K562 (cell line): ENCODE results near the gene SHROOM3. TPM values are rescaled to one million over a fixed set of nuclear protein-coding genes. Genes with fewer than 3 reads are reported as not detected.

Source experiments
- ATAC-seq: fragments of 200-7000 bp; cut with Tn5 transposase; 3 replicates; pipeline ENCODE4 v1.9.1; 2020; ENCODE audit warnings: moderate library complexity
- BruUV-seq: library from RNA; stranded (reverse); fragments of 400-500 nt; replicated peaks from 2 replicates; lab custom pipeline; 2021; lab: Mats Ljungman, UMichigan
- CTCF ChIA-PET: fragments of 300-600 bp; formaldehyde crosslinking; extraction: SDS; loops from one replicate; lab custom pipeline; 2021; ENCODE audit warnings: low intra/inter-chr PET ratio; lab: Yijun Ruan, JAX
- POLR2A ChIA-PET: fragments of 300-600, 350-650 bp; sonication (Branson Sonifier 250); formaldehyde crosslinking; extraction: SDS; loops from one replicate; lab custom pipeline; 2021; ENCODE audit warnings: antibody characterized with exemption, inconsistent platforms; lab: Yijun Ruan, JAX
- DNase-seq, 4 experiments: peaks; one replicate each; pipeline versions ENCODE4 v3.0.0 to v3.0.0-alpha.2; 2011 to 2018; ENCODE audit warnings: low spot score in 3 of 4, mixed read lengths in 3 of 4; ENCODE audit errors: extremely low read depth in 1 of 4
- FAIRE-seq: peaks from 2 replicates; lab custom pipeline; 2011; peaks lifted over from hg19 to GRCh38; lab: Jason Lieb, UNC
- H2AFZ ChIP-seq: 2 replicates; pipeline ENCODE4 v1.6.0; 2011; ENCODE audit warnings: low read depth, low read length, control low read depth, inconsistent platforms
- H3K27ac ChIP-seq: fragments of 200-600 bp; 3 replicates; pipeline ENCODE4 v1.8.0; 2011; ENCODE audit warnings: low read depth, mild to moderate bottlenecking, control low read depth, inconsistent platforms, low read length, moderate library complexity, mixed read lengths; ENCODE audit errors: extremely low read depth
- H3K27me3 ChIP-seq, 2 experiments: fragments of 300-600 bp in 1 of 2; 2 replicates in 1 of 2; 3 replicates in 1 of 2; pipeline versions ENCODE4 v1.6.0 to v1.8.0; 2011; ENCODE audit warnings: inconsistent platforms in 2 of 2, low read length in 2 of 2, mild to moderate bottlenecking in 1 of 2, mixed read lengths in 1 of 2, moderate library complexity in 1 of 2; ENCODE audit not compliant: control insufficient read depth in 2 of 2, insufficient read depth in 2 of 2
- H3K36me3 ChIP-seq: fragments of 300-600 bp; 3 replicates; pipeline ENCODE4 v1.8.0; 2011; ENCODE audit warnings: mild to moderate bottlenecking, low read length, inconsistent platforms; ENCODE audit not compliant: control insufficient read depth, insufficient read depth
- H3K4me1 ChIP-seq, 2 experiments: fragments of 200-600 bp in 1 of 2; replicated peaks in 1 of 2; 2 replicates in 1 of 2; 3 replicates in 1 of 2; pipeline versions ENCODE4 v1.5.1 to v1.8.0; 2011; ENCODE audit warnings: inconsistent platforms in 2 of 2, low read length in 2 of 2, mild to moderate bottlenecking in 1 of 2, mixed read lengths in 1 of 2, moderate library complexity in 1 of 2; ENCODE audit not compliant: control insufficient read depth in 2 of 2, insufficient read depth in 2 of 2
- H3K4me2 ChIP-seq: 2 replicates; pipeline ENCODE4 v1.6.1; 2011; ENCODE audit warnings: low read length, control low read depth, inconsistent platforms, mixed read lengths; ENCODE audit not compliant: insufficient read depth
- H3K4me3 ChIP-seq: fragments of 200-600 bp; sonication (generic), shearing (Covaris generic); 2 replicates; pipeline ENCODE4 v1.5.1; 2016; ENCODE audit warnings: control low read depth, inconsistent platforms
- H3K79me2 ChIP-seq: fragments of 200-600 bp; 3 replicates; pipeline ENCODE4 v1.8.0; 2011; ENCODE audit warnings: low read length, inconsistent platforms; ENCODE audit not compliant: control insufficient read depth, insufficient read depth
- H3K9ac ChIP-seq, 2 experiments: 2 replicates each; pipeline versions ENCODE4 v1.6.0 to v1.6.1; 2011; ENCODE audit warnings: low read depth in 2 of 2, low read length in 2 of 2, control low read depth in 1 of 2, inconsistent platforms in 1 of 2, mild to moderate bottlenecking in 1 of 2, mixed read lengths in 1 of 2; ENCODE audit not compliant: insufficient read depth in 1 of 2
- H3K9me1 ChIP-seq: one replicate; pipeline ENCODE4 v1.6.0; 2011; ENCODE audit warnings: inconsistent platforms, mild to moderate bottlenecking, low read length, moderate library complexity; ENCODE audit not compliant: control insufficient read depth, insufficient read depth
- H3K9me3 ChIP-seq: replicated peaks from 2 replicates; pipeline ENCODE4 v1.5.1; 2011; ENCODE audit warnings: low read depth, low read length, inconsistent platforms; ENCODE audit not compliant: control insufficient read depth, insufficient read depth
- H4K20me1 ChIP-seq: replicated peaks from 2 replicates; pipeline ENCODE4 v1.6.1; 2011; ENCODE audit warnings: low read length, inconsistent platforms, mixed read lengths; ENCODE audit not compliant: control insufficient read depth, insufficient read depth
- BDP1 ChIP-seq: IDR thresholded peaks from 3 replicates; pipeline ENCODE4 v1.6.1; 2011; ENCODE audit not compliant: insufficient read length, insufficient read depth
- BRD4 ChIP-seq: fragments of 200-600 bp; sonication (generic); IDR thresholded peaks from 2 replicates; pipeline ENCODE4 v1.6.1; 2017; ENCODE audit warnings: inconsistent platforms
- PBX2 ChIP-seq, 2 experiments: IDR thresholded peaks in 1 of 2; conservative IDR thresholded peaks in 1 of 2; 2 replicates each; pipeline ENCODE4 v1.6.1; 2016; ENCODE audit warnings: low read depth in 2 of 2, mild to moderate bottlenecking in 1 of 2, missing compliant biosample characterization in 1 of 2, missing genetic modification characterization in 1 of 2, moderate library complexity in 1 of 2
- PTTG1 ChIP-seq: fragments of 450-650 bp; IDR thresholded peaks from 2 replicates; pipeline ENCODE4 v1.6.1; 2016; ENCODE audit warnings: low read depth, mild to moderate bottlenecking, missing genetic modification characterization, missing compliant biosample characterization
- RBM39 ChIP-seq: fragments of 200-400 bp; formaldehyde crosslinking; optimal IDR thresholded peaks from 2 replicates; pipeline ENCODE3; 2018; ENCODE audit warnings: low read depth, low read length
- ZBTB40 ChIP-seq, 2 experiments: fragments of 450-650 bp in 1 of 2; sonication (generic) in 1 of 2; formaldehyde crosslinking in 1 of 2; IDR thresholded peaks; 2 replicates each; pipeline versions ENCODE4 v1.7.1 to v1.9.0; 2016 to 2022; ENCODE audit warnings: inconsistent platforms in 1 of 2, mild to moderate bottlenecking in 1 of 2, missing genetic modification reagents in 1 of 2
- ZNF41 ChIP-seq: fragments of 250-450 bp; sonication (Bioruptor Pico); conservative IDR thresholded peaks from 2 replicates; pipeline ENCODE4 v1.4.0; 2020; ENCODE audit warnings: mild to moderate bottlenecking
- ZNF699 ChIP-seq: fragments of 250-450 bp; sonication (Bioruptor Pico); IDR thresholded peaks from 2 replicates; pipeline ENCODE4 v1.8.0; 2021; ENCODE audit warnings: mild to moderate bottlenecking, moderate library complexity; ENCODE audit not compliant: insufficient replicate concordance
- ZNF79 ChIP-seq: fragments of 250-450 bp; sonication (Bioruptor Pico); IDR thresholded peaks from 2 replicates; pipeline ENCODE4 v1.4.0; 2020; ENCODE audit warnings: low read depth, mild to moderate bottlenecking, moderate library complexity
- WGBS: fragments of 100-300 bp; shearing (Covaris generic); methylation state at CpG from one replicate; pipeline ENCODE4 v1.1.6; 2016; ENCODE audit warnings: low coverage, mixed read lengths; ENCODE audit not compliant: insufficient coverage; ENCODE audit errors: missing lambda C conversion rate; 5-methylcytosine and 5-hydroxymethylcytosine counted together
- in situ Hi-C: fragments of 300-500 bp; cut with MboI; formaldehyde crosslinking; loops from 4 replicates; pipeline ENCODE4 v1.15.0; 2018; ENCODE audit warnings: inconsistent platforms, mixed read lengths
- intact Hi-C: fragments of 100-400 bp; cut with micrococcal nuclease; formaldehyde crosslinking; loops from 2 replicates; pipeline ENCODE4 v1.14.2; 2022
- polyA plus RNA-seq, 8 experiments: library from polyadenylated mRNA; depleted of rRNA in 4 of 8; stranded (reverse) in 5 of 8; unstranded in 3 of 8; fragments of >200 nt; fragmentation: Nextera tagmentation in 2 of 8; fragmentation: Illumina TruSeq in 1 of 8; extraction: Ambion mirVana in 2 of 8; extraction: Trizol in 1 of 8; gene quantifications; 2 replicates each; pipeline versions ENCODE4 v1.2.1 to v1.2.3, GENCODE V29; 2011 to 2014; ENCODE audit warnings: inconsistent platforms in 1 of 8, missing spikeins in 1 of 8
- total RNA-seq, 7 experiments: library from RNA; depleted of rRNA in 6 of 7; stranded (reverse); fragments of >200 nt in 6 of 7; fragmentation: Illumina TruSeq in 2 of 7; extraction: Trizol in 2 of 7; gene quantifications; 2 replicates each; pipeline versions ENCODE4 v1.2.1 to v1.2.3, GENCODE V29; 2011 to 2021; ENCODE audit warnings: low replicate concordance in 1 of 7

Gene SHROOM3
- total and polyA plus RNA-seq, 9 of the 15 experiments (the other 6 are each of a cell fraction or from before 2014, with no cell fraction given), result 0.01 to 0.07 TPM; not detected in 7

GRCh38 chr4:76733068-76733771 lies 298.2 kb downstream of the SHROOM3 start:
- no peak overlapping the region for H3K27ac ChIP-seq
- no peaks in the 10 kb centered on the region for H4K20me1 ChIP-seq
- 0% methylated on average over 3 of the region's 3 CpGs for WGBS
- H3K79me2 ChIP-seq, result no peaks in the 10 kb centered on the region
- FAIRE-seq, result no peak
- no peaks in the 10 kb centered on the region for H3K36me3 ChIP-seq
- ChIA-PET CTCF (no interaction called here), POLR2A (interaction anchor here (1.2 kb wide), 1 partner anchor 11 kb away, joined by 3 read pairs; no protein-coding TSS in a partner anchor)
- no TSS peak for BruUV-seq
- H3K4me3 ChIP-seq, result no peak overlapping the region
- no peak overlapping the region for H2AFZ ChIP-seq
- H3K4me1 ChIP-seq, result no peaks in the 10 kb centered on the region
- H3K9me1 ChIP-seq, result no peaks in the 10 kb centered on the region
- in situ Hi-C loops, result no loop called here
- no peak for DNase-seq
- no peak overlapping the region for H3K4me2 ChIP-seq
- ATAC-seq, result no peak
- no peak overlapping the region for H3K9ac ChIP-seq
- H3K27me3 ChIP-seq, result peaks cover 10 to 21% of the 10 kb centered on the region in 2 experiments; a peak in 4 of 5 replicates
- intact Hi-C loops, result no loop called here
- no peaks in the 10 kb centered on the region; the same call in 1 of the 2 replicates for H3K9me3 ChIP-seq
- TF ChIP-seq ZNF79 (no peak), PTTG1 (no peak), ZNF699 (CRISPR knock-in tag) (no peak), RBM39 (no peak), ZNF41 (CRISPR knock-in tag) (no peak), BDP1 (no peak), BRD4 (no peak), ZBTB40 (IDR thresholded peaks at IDR 0.05) (no peak), ZBTB40 (CRISPR knock-in tag; IDR thresholded peaks at IDR 0.05) (no peak), PBX2 (CRISPR knock-in tag; IDR thresholded peaks at IDR 0.05; ENCODE audit: low read depth) (no peak), PBX2 (tag; conservative IDR thresholded peaks at IDR 0.05; ENCODE audit: low read depth) (no peak)
